ENCODE data around the gene TMEM158.

DNA sequence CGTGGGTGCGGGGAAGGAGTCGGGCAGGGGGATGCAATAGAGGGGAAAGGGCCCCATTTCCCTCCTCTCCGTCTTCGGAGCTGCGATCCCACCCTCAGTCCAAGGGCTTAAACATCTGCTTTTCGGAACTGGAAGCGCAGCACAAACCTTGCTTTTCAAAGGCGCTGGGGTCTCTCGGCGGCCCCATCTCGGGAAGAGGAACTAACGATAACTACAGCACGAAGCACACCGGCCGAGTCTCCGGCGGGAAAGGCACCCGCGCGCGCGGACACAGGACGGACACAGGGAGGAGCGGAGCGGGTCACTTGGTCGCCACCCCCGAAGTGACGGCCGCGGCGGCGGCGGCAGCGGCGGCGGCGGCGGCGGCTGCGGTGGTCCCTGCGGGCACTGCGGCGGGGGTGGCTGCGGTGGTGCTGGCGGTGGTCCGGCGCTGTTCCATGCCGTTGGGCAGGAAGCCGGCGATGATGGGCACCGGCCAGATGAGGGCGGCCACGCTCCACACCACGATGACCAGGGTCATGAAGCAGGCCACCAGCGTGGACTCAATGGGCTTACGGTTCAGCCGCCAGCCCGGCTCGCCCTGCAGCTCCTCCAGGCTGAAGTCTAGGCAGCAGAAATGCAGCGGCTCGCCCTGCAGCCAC, 1.1 kb downstream of the TMEM158 start:
- TF ChIP-seq POLR2A (IDR thresholded peaks at IDR 0.05; ENCODE audit: low read length) (no peak), GATA1 (IDR thresholded peaks at IDR 0.05; ENCODE audit: low read depth, low read length) (no peak)

All from erythroblast (primary cell).